D721Med (cell line): Measurements from ENCODE around the gene NFKBIZ.

Experiments used
- DNase-seq: peaks from one replicate; pipeline ENCODE4 v3.0.0; 2011; ENCODE audit warnings: low spot score; ENCODE audit not compliant: insufficient read length
- FAIRE-seq: peaks from 2 replicates; lab custom pipeline; 2011; peaks lifted over from hg19 to GRCh38; lab: Jason Lieb, UNC
- CTCF ChIP-seq: IDR thresholded peaks from 2 replicates; pipeline ENCODE4 v1.5.1; 2012; ENCODE audit warnings: mild to moderate bottlenecking, control low read depth; ENCODE audit not compliant: insufficient read depth; ENCODE audit errors: missing control alignments

NFKBIZ gene

GRCh38 chr3:101833446-101833974 is 15.8 kb upstream of the NFKBIZ start:
- TF ChIP-seq CTCF, result no peak
- DNase-seq (no peak), FAIRE-seq (no peak)

GRCh38 chr3:101835676-101836075 is 13.6 kb upstream of the NFKBIZ start:
- no peak for TF ChIP-seq CTCF
- no peak for FAIRE-seq
- DNase-seq, result no peak

GRCh38 chr3:101836160-101836559 is 13.2 kb upstream of the NFKBIZ start:
- DNase-seq (no peak), FAIRE-seq (no peak)
- TF ChIP-seq CTCF, result no peak

- no peak for TF ChIP-seq CTCF
- DNase-seq, result no peak
- FAIRE-seq, result no peak
Observed at GRCh38 chr3:101836652-101837598, 12.4 kb upstream of the NFKBIZ start.

GRCh38 chr3:101838691-101839090 is 10.6 kb upstream of the NFKBIZ start:
- FAIRE-seq, result no peak
- DNase-seq, result no peak

GRCh38 chr3:101840066-101840465 is 9.2 kb upstream of the NFKBIZ start:
- FAIRE-seq (no peak), DNase-seq (no peak)
- no peak for TF ChIP-seq CTCF

More at GRCh38 chr3:101838691-101839090, 10.6 kb upstream of the NFKBIZ start:
- no peak for TF ChIP-seq CTCF
